NT2/D1 (cell line): ENCODE data around the gene TTYH2.

Experiments used
- SUZ12 ChIP-seq: IDR thresholded peaks from 2 replicates; pipeline ENCODE4 v1.6.1; 2011; ENCODE audit not compliant: insufficient read length, insufficient read depth; ENCODE audit errors: extremely low read depth
- YY1 ChIP-seq: IDR thresholded peaks from 2 replicates; pipeline ENCODE4 v1.6.1; 2011; ENCODE audit not compliant: insufficient read length, insufficient read depth
- ZNF274 ChIP-seq: IDR thresholded peaks from 2 replicates; pipeline ENCODE4 v1.6.1; 2011; ENCODE audit warnings: mild to moderate bottlenecking, low read depth, low read length

DNA sequence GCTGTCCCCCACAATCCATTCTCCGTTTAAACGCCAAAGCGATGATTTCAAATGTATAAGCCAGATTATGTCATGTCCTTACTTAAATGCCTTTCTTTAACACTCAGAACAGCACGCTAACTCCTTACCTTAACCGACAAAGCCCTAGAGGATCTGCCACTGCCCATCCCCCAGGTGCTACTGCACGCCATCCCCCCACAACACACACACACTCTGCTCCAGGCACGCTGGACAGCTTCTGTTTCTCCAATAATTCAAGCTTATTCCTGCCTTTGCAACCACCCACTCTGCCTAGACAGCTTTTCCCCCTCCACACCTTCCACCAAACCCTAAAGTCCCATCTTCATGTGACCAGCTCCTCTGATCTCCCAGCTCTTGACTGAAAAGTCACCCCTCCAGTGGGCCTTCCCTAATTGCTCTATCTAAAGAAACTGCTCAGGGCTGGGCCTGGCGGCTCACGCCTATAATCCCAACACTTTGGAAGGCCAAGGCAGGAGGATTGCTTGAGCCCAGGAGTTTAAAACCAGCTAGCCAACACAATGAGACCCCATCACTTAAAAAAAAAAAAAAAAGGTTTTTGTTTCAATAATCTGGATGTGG lies 48.8 kb upstream of the TTYH2 start:
- TF ChIP-seq ZNF274 (no peak), SUZ12 (no peak), YY1 (no peak)
